NCI-H2081 treated with DMSO at 0.1 percent for 48 hours (cell line): Measurements from ENCODE around the gene DIO2.

ENCODE experiments used
- DNase-seq: peaks from one replicate; lab custom pipeline; 2025; lab: John Stamatoyannopoulos, UW

The DIO2 gene

DNA sequence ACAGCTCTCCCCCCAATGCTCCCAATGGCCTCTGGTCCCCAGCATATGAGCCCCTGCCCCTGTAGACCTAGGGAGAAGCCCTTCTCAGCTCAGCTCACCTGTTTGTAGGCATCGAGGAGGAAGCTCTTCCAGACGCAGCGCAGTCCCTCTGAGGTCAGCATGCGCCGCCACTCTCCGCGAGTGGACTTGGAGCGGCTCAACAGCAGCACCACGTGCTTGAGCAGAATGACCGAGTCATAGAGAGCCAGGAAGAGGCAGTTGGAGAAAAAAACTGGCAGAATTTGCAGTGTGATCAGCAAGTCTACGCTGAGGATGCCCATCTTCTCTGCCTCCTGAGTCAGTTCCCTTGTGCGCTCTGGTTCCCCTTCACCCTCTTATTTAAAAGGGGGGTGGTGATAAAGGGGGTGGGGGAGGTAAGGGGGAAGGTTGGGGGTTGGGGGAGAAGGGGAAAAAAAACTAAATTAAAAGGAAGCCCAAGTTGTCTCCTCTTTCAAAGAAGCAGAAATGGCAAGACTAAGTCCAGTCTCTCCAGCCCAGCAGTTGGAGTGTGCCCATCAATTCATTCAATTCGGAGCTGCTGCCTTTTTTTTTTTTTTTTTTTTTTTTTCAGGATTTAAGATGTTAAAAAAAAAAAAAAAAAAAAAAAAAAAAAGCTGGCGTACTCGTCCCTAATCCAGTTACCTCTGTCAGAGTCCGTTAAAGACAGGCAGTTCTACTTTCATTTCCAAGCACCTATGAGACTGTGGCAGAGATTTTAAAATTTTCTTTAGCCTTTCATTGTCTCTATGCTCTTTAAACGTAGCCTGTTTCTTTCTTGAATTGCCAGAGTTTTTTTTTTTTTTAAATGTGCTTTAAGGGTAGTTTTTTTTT lies at the start of gene DIO2:
TSS of gene DIO2 (minus strand) at position 352 of the 870 bp plus-strand sequence. CDS start at position 320, 32 bp downstream.
- no peak for DNase-seq

DNA sequence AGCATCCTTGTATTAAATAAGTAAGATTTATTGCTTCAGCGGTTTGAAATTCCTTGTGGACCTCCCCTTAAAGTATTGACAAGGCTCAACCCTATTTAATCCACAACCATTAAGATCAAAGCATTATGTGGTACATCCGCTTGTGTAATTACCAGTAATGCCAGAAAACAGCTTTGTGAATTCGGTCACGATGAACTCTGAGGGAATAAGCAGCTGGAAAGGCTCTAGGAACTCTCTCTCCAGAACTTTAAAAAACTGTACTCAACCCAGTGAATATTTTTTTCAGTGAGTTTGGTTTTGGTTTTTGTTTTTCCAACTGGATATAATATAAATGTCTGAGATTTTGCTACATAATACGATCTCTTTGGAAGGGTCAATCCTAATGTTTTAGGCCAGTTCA lies 49.3 kb upstream of the DIO2 start:
- no peak for DNase-seq

DNA sequence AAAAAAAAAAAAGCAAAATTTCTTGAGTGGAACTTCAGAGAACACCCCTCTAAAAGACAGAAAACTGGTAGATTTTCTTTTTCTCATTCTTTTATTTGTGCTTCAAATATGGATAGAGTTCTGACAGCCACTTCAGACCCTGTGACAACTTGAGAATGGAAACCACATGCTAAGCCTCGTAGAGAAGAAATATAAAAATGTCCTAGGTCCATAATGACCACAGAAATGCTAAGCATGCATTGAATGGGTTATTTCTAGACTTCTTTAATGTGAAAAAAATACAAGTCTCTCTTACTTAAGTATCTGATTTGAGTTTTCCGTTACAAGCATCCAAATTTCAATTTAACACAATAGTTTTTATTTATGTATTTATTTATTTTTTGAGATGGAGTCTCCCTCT lies 28.3 kb upstream of the DIO2 start:
- DNase-seq, result no peak

DNA sequence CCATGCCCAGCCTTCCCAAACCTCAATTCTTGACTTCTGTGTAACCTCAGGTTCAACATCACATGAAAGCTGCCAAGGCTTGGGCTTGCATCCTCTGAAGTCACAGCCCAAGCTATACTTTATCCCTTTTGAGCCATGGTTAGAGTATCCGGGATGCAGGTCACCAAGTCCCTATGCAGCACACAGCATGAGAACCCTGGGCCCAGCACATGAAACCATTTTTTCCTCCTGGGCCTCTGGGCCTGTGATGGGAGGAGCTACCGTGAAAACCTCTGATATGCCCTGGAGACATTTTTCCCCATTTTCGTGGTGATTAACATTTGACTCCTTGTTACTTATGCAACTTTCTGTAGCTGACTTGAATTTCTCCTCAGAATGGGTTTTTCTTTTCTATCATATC lies 25.8 kb upstream of the DIO2 start:
- no peak for DNase-seq

DNA sequence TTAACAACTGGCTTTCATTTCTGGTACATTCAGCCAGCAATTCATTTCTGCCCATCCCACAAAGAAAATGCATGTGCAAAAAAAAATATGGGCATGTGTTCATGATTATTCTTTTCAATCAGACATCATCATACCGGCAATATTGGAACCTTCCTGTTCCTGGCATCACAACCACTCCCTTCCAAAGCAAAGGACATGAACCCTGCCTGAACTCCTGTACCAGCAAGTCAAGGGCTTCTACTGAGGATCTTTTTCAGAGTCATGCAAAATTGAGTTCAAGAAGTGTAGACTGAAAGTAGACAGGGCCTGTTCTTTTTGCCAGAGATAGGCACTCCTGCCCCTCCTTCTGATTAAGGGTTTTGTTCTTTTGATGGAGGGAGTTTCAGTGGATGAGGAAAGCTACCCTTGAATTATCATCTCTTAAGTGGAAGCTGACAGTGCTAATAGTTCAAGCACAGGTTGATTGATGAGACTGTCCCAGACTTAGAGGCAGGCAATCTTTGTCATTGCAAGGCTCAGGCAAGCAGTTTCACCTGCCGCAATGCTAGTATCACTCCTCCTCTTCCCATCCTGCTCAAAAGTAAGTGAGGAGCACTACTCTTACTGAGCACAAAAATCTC lies 22.3 kb upstream of the DIO2 start:
- DNase-seq, result no peak

DNA sequence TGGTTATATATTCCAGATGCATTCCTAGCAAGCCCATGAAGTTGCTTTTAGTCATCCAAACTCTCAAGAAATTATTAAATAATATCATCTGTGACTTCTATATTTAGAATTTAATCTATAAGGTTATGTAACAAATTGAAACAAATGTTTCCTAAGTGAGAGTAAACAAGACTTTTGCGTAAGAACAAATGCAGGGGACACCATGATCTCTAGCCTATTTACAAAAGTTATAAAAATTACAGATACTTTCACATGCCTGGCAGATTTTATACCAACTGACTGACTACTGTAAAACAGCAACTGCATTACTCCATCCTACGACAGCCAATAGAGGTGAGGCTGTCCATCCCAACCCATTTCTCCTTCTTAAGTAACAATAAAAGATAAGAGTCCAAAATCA lies 20.4 kb upstream of the DIO2 start:
- DNase-seq, result no peak

DNA sequence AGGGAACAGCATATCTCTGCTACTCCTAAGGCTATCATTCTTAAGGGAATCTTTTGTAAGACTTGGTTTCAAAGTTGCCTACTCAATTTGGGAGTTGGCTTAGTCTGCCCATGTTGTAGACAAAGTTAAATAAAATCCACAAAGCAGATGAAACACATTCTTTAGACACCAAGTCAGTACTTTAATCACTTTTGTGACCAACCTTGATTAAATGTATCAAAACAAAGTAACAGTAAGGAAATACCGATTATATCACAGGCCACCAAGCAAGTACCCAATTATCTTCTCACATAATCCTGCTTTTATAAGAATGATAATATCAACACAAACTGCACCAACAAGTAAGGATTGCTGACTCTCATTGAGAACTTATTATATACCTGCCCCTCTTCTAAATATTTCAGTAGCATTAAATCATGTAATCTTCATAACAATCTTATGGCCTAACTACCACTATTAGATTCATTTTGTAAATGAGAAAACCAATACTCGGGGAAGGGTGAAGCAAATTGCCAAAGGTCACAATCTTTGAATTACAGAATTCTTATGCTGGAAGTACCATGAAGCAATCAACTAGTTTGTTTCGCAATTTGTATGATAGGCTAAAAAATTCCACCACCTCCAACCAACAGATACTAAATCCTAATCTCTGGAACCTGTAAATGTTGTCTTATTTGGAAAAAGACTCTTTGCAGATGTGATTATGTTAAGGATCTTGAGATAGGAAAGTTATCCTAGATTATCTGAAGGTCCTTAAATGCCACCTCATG lies 12.6 kb upstream of the DIO2 start:
- no peak for DNase-seq

DNA sequence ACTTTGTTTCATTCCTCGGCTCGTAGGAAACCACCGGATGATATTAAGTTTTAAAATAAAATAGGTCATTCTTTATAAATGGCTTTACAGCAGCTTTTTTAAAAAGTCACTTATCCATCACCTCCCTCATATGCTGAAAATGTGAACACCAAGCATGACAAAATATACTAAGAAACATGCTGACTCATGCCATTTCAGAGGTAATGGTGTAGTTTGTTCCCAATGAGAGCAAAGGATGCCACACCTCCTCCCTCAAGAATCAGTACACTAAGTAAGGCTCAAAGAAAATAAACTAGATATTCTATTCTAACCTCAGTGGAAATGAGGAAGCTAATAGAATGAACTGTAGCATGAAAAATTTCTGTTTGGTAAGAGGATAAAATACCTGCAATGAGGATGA lies 5.5 kb upstream of the DIO2 start:
- DNase-seq, result no peak

DNA sequence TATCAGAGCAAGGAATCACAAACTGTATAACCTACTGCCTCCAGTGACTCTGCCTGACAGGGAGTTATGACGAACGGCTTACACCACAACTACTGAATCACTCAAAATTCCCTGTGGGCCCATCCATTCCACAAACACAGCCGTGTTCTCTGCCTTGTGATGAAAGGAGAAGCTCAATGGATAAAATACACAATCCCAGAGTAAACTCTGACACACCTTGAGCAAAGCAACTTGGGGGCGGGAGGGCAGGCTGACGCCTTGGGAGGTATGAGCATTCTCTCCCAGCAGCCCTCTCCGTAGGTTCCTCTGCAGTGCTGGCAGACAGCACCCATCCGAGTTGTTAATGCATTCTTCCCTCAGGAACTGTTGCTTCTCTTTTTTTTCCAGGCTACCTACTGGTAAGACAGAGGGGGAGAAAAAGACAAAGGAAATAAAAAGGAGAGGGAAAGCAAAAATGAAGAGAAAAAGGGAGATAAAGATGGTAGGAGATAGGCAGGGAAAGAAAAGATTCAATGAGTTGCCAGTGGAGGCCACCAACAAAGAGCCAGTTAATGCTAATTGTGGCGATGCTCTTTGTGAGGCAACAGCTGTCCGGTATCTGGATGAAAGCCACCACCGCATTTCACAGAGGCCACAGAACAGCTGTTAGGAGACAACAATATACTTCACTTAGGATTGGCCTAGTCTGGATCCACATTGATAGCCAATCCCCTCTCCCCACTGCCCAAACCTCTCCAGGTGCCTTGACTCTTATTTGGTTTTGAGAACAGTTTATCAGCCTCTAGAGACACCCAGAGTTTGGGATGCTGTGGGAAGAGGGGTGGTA lies 4.7 kb upstream of the DIO2 start:
- DNase-seq, result no peak

DNA sequence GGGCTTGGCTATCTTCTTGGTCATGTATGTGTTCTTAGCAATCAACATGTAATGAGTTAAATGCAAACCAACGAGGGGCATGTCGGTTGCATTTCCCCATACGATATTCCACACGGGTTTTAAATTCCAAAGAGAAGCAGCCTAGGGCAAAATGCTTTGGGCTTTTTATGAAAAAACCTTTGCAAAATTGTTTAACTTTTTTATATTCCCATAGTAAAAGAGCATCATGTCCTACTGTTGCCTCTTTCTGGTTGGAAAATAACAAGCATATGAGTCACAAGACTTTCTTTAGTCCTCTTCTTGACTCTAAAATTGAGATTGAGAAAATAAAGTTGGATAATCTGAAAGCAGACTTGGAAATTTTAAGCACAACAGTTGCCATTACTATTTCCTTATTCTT lies 3.8 kb upstream of the DIO2 start:
- DNase-seq, result no peak

DNA sequence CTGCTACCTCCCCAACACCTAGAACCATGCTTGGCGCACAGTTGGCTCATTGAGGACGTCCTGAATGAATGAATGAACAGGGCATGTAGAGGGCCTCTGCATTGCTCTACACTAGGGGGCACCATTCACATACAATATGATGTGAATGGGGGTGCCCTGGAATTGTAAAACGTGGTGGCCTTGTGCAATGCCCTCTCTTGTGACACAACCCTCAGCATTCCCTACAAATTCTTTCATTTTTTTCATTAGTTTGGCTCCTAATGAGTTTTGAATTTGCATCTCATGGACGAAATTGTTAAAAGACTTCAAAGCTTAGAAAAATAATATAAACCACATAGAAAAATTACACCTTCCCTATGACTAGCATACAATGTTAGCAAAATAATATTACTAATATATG lies 2.3 kb upstream of the DIO2 start:
- DNase-seq, result no peak

DNA sequence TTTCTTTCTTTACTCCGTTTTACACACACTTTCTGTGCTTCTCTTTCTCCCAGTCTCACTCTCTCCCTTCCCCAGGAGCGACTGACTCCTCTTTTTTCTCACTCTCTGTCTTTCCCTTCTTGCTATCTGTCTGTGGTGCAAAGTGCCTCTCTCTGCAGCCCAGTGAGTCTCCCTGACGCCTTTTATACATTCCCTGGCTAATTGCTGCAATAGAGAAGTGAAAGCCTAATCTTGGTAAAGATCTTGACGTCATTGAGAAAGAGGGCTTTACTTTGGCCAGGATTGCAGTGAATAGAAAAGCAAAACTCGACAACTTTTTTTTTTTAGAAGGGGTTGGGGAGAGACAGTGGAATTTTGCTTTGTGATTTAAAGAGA lies 706 bp upstream of the DIO2 start:
- no peak for DNase-seq

DNA sequence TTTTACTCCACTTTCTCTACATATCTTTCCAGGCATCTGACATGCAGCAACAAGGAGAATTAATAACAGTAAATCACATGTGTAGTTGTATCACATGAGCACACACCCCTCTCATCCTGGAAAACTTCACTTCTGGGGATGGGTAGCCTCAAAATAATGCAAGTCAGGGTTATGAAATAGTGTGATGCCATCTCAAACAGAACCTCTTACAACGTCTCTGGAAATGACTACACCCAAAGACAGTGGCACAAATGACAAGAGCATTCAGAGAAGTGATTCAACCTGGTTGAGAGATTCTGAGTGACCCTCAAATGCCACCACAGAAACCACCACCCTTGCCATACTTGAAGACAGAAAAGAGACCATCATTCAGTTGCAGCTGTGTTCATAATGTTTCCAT lies 2.8 kb downstream of the DIO2 start:
- DNase-seq, result no peak

DNA sequence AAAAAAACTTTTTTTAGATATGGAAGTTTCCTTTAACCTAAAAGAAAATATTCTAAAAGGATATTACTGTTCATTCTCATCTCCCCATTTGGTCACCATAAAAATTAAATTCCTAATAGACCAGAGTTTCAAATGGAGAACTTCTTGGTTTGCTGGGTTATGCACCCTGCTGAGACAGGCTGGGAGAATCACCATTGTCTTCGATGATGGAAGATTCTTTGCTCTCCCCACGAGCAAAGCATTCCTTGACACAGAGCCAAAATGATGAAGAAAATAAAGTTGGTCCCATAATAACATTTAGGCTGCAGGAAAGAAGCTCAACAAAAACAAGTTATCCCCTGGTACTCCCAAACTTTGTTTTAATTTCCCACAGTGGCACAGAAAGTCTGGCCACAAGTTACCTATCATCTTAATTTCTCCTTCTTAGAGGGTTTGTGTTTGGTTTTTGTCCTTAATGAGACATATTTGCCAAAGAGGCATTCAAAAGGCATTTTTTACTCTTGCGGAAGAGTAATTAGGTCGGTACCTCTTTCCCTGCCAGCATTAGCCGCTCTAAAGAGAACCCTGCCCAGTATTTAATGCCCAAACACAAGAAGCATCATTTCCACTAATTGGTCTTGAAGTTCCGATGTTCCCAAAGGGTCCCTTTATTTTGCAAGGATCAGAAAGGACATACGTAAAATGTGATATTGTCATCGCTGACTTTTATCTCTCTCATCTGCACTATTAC lies 4.8 kb downstream of the DIO2 start:
- no peak for DNase-seq

DNA sequence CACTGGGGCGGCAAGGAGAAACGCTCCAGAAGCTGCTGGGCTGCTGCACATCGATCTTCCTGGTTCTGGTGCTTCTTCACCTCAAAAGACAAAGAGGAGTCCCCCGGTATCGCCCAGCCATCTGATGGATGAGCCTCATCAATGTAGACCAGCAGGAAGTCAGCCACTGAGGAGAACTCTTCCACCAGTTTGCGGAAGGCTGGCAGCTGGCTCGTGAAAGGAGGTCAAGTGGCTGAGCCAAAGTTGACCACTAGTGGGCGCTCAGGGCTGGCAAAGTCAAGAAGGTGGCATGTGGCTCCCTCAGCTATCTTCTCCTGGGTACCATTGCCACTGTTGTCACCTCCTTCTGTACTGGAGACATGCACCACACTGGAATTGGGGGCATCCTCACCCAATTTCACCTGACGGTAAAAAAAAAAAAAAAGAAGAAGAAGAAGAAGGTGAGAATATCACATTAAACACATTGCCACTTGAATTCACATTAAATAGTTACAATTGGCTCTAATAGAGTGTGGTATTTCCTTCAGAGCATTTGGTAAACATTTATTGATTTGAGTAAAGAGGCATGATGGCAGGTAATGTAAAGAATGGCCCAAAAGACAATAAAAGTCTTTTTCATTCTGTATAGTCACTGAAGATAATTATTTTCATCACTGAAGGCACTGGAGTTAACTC lies 8.3 kb downstream of the DIO2 start:
- DNase-seq, result no peak

DNA sequence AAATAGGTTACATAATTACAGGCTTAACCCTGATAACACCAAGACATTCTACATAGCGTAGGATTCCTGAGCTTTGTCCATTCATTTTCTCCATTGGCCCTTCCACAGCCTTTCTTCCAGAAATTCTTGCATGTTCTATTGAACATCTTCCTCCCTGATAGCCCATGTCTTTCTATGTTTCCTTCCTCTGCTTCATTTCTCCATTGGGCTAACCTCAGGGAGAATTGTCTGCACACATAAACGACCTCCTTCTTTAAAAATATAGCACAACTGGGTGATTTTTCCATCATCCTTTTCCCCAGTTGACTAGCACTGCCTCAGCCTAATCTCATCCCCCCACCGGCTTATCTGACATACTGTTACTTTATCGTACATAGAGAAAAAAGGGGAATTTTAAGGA lies 11.2 kb downstream of the DIO2 start:
- DNase-seq, result no peak

DNA sequence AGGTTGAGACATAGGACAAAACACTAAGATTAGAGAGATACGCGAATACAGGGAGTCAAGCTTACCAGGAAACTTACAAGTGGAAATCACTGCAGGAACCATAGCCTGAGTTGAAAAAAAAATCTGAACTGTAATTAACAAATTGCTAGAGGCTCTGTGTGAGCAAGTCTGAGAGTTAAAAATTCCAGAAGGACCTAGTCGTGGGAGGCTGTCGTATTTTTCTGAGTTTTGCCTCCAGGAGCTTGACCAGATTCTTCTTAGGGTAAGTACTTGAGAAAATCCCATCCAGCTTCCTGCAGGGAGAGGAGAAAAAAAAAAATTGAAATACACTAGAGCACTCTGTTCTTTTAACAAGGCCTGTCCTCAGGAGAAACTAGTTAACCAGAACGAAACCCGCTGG lies 22.7 kb downstream of the DIO2 start:
- no peak for DNase-seq

DNA sequence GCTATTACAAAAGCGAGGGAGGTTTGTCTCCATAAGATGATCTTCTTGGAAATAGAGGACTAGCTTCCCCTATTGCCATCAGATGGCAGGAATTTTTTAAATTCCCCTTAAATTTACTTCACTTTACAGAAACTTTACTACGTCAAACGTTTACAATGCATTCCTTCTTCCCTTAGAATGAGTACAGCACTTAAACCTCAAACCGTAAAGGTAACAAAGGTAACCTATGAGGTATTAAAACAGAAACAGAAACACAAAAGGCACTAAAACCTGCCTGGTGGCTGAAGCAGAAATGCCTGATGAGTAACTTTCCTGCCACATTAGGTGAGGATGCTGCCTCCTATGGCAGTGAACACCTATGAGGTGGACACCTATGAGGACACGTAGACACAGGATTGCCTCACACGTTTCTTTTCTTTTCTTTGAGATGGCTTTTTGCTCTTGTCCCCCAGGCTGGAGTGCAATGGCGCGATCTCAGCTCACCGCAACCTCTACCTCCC lies 25.0 kb downstream of the DIO2 start:
- DNase-seq, result no peak

DNA sequence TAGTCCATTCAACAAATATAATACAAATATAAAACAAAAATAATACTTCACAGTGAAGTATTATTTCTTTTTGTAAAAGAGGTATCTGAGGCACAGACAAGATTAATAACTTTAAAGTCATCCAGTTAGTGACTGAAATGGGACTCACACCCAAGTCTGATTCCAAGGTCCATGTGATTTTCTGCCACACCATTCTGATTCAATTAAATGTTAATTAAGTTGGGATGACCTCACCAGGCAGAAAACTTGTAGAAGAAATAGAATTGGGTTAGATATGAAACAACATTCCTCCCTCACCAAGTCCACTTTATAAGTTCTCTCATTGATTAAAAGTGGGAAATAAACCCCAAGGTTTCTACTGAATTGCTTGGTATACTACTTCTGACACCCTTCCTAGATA lies 34.4 kb downstream of the DIO2 start:
- no peak for DNase-seq

DNA sequence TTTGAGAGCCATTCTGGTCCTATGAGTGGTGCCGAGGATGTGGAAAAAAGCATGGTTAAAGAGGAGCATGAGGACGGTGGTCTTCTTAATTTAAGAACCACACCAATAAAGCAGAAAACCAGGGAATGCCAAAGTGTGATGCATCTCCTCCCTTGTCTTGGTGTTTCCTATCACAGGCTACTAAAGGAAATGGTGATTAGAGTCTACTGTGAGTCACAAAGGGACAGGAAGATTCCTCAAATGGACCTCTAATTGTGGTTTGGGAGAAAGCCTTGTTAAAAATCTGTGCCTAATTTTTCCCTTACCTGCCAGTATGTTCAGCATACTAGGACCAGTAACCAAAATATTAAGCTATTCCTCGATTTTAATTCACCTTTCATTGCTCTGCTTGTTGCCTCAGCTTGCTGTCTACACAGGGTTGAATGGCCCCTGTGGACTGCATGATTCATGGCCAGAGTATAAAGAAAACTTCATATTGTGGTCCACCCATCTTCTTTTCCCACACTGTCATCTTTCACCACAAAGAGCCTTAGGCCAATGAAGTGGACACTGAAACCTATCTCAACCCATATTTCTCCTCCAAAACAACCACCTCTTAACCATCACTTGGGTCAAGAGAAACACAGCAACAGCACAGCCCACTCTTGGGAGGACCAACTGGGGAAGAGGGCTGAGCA lies 38.8 kb downstream of the DIO2 start:
- DNase-seq, result no peak
